ENCODE data around the gene NRG2. TPM values are rescaled to one million over a fixed set of nuclear protein-coding genes. Genes with fewer than 3 reads are reported as not detected.

The NRG2 gene
- total and polyA plus RNA-seq, 2 experiments from 2014 or later: 0.37 to 1.3 TPM

DNA sequence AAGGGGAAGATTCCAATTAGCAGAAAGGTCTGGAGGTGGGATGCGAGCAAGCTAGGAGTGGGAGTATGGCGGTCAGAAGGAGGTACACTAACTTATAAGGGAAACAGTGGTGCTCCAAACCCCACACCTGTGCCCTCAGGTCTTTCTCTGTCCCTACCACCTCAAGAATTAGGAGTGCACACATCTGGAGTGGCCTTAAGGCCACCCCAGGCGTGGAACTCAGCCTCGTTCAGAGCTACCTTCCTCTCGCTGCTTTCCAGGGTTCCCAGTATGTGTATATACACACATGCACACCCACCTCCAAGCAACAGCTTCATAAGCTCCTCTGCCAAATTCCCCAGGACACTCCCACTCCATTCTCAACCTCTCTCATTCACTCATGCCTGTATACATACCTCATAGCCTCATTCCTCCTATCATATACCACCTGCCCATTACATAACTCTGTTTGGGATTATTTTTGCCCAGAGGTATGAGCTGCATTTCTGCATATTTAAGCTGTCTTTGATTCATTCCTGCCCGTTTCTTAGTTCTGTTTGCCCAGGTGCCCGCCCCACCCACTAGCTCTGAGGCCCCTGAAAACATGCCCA, 128.8 kb downstream of the NRG2 start (continued):
- TF ChIP-seq ZNF462 (CRISPR knock-in tag; IDR thresholded peaks at IDR 0.05): no peak

GRCh38 chr5:139912804-139913203, 130.3 kb downstream of the NRG2 start:
- no peaks in the 10 kb centered on the region for H3K9me2 ChIP-seq (ENCODE audit: insufficient read depth)
- no peaks in the 10 kb centered on the region for H3F3A ChIP-seq (replicated peaks; ENCODE audit: low read depth)
- H3K4me1 Mint-ChIP-seq: peaks cover 19% of the 10 kb centered on the region
- no peak overlapping the region for H3K27ac Mint-ChIP-seq
- H4K20me1 ChIP-seq (replicated peaks; ENCODE audit: insufficient read depth): no peaks in the 10 kb centered on the region
- 0 out of 2 replicates have a peak, but pooled peaks cover 7% of the 10 kb centered on the region for H3K27me3 ChIP-seq (ENCODE audit: insufficient read depth)
- DNase-seq (ENCODE audit: low spot score) (no peak), ATAC-seq (no peak)
- no peaks in the 10 kb centered on the region for H3K36me3 Mint-ChIP-seq (ENCODE audit: low read depth)
- H3K4me3 Mint-ChIP-seq: no peak overlapping the region
- H3K27ac ChIP-seq (ENCODE audit: low read depth): no peak overlapping the region
- H3K36me3 ChIP-seq (ENCODE audit: insufficient read depth): no peaks in the 10 kb centered on the region
- H3K4me1 ChIP-seq (ENCODE audit: insufficient read depth): peaks cover 9% of the 10 kb centered on the region
- no peaks in the 10 kb centered on the region for H3K79me2 ChIP-seq (replicated peaks; ENCODE audit: insufficient read depth)
- peaks cover 2% of the 10 kb centered on the region for H3K27me3 Mint-ChIP-seq (ENCODE audit: insufficient read depth, low read depth, poor library complexity)
- H2AFZ ChIP-seq: no peak overlapping the region
- no peak overlapping the region for H3K4me3 ChIP-seq
- H3K4me2 ChIP-seq: no peak overlapping the region
- peaks cover 3% of the 10 kb centered on the region; the same call in 1 of the 3 replicates for H3K9me3 Mint-ChIP-seq
- no peak for TF ChIP-seq STAT1 (IDR thresholded peaks at IDR 0.05; ENCODE audit: unreplicated experiment)
- TF ChIP-seq EZH2phosphoT487 (IDR thresholded peaks at IDR 0.05; ENCODE audit: unreplicated experiment): no peak
- TF ChIP-seq ETS1 (IDR thresholded peaks at IDR 0.05): no peak
- TF ChIP-seq NANOG (IDR thresholded peaks at IDR 0.05; ENCODE audit: borderline replicate concordance): no peak
- TF ChIP-seq POLR2AphosphoS5 (IDR thresholded peaks at IDR 0.05; ENCODE audit: low read depth): no peak
- no peak for TF ChIP-seq CREB1 (CRISPR knock-in tag; IDR thresholded peaks at IDR 0.05; ENCODE audit: low read depth)
- TF ChIP-seq ZNF331 (CRISPR knock-in tag; IDR thresholded peaks at IDR 0.05; ENCODE audit: low read depth): no peak
- no peak for TF ChIP-seq JUNB (IDR thresholded peaks at IDR 0.05; ENCODE audit: unreplicated experiment)
- no peak for TF ChIP-seq ZNF462 (CRISPR knock-in tag; IDR thresholded peaks at IDR 0.05)

All from GM23338 (cell line).